Mesothelial cell of epicardium (in vitro differentiated cells): ENCODE data around the gene IQGAP2. TPM values are rescaled to one million over a fixed set of nuclear protein-coding genes. Genes with fewer than 3 reads are reported as not detected.

Source experiments
- DNase-seq, 2 experiments: peaks; one replicate each; pipeline ENCODE4 v3.0.0; 2021; ENCODE audit warnings: low spot score in 2 of 2; ENCODE audit not compliant: unreplicated experiment in 2 of 2
- H3K27ac Mint-ChIP-seq: 2 replicates; pipeline ENCODE4 v1.8.0; 2021; ENCODE audit warnings: mixed read lengths
- H3K27me3 Mint-ChIP-seq: 2 replicates; pipeline ENCODE4 v1.8.0; 2021; ENCODE audit warnings: low read depth, mixed read lengths
- H3K36me3 Mint-ChIP-seq: 2 replicates; pipeline ENCODE4 v1.8.0; 2021; ENCODE audit warnings: mixed read lengths
- H3K4me1 Mint-ChIP-seq: 2 replicates; pipeline ENCODE4 v1.8.0; 2021; ENCODE audit warnings: mixed read lengths
- H3K4me3 Mint-ChIP-seq: 2 replicates; pipeline ENCODE4 v1.8.0; 2021; ENCODE audit warnings: mild to moderate bottlenecking, moderate library complexity, mixed read lengths
- H3K9me3 Mint-ChIP-seq: 2 replicates; pipeline ENCODE4 v1.8.0; 2021; ENCODE audit warnings: mixed read lengths
- total RNA-seq: library from RNA; stranded (reverse); gene quantifications from 3 replicates; pipeline ENCODE4 v1.2.1, GENCODE V29; 2021
- TF ChIP-seq, protein P1 (sequence below): fragments of 200-600 bp; sonication (generic); IDR thresholded peaks from one replicate; pipeline ENCODE4 v1.5.0; 2021; ENCODE audit warnings: antibody characterized with exemption; ENCODE audit not compliant: unreplicated experiment

IQGAP2 gene
- total RNA-seq, 1 donor from 2014 or later: 13.9 TPM

GRCh38 chr5:76664079-76664478 lies 261.0 kb downstream of the IQGAP2 start:
- peaks cover 2% of the 10 kb centered on the region for H3K4me1 Mint-ChIP-seq
- H3K9me3 Mint-ChIP-seq: no peaks in the 10 kb centered on the region
- H3K4me3 Mint-ChIP-seq: no peak overlapping the region
- H3K27ac Mint-ChIP-seq: no peak overlapping the region
- H3K36me3 Mint-ChIP-seq: peaks cover 2% of the 10 kb centered on the region
- TF ChIP-seq, protein P1, sequence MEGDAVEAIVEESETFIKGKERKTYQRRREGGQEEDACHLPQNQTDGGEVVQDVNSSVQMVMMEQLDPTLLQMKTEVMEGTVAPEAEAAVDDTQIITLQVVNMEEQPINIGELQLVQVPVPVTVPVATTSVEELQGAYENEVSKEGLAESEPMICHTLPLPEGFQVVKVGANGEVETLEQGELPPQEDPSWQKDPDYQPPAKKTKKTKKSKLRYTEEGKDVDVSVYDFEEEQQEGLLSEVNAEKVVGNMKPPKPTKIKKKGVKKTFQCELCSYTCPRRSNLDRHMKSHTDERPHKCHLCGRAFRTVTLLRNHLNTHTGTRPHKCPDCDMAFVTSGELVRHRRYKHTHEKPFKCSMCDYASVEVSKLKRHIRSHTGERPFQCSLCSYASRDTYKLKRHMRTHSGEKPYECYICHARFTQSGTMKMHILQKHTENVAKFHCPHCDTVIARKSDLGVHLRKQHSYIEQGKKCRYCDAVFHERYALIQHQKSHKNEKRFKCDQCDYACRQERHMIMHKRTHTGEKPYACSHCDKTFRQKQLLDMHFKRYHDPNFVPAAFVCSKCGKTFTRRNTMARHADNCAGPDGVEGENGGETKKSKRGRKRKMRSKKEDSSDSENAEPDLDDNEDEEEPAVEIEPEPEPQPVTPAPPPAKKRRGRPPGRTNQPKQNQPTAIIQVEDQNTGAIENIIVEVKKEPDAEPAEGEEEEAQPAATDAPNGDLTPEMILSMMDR: no peak
- DNase-seq: no peak
- no peaks in the 10 kb centered on the region for H3K27me3 Mint-ChIP-seq

DNA sequence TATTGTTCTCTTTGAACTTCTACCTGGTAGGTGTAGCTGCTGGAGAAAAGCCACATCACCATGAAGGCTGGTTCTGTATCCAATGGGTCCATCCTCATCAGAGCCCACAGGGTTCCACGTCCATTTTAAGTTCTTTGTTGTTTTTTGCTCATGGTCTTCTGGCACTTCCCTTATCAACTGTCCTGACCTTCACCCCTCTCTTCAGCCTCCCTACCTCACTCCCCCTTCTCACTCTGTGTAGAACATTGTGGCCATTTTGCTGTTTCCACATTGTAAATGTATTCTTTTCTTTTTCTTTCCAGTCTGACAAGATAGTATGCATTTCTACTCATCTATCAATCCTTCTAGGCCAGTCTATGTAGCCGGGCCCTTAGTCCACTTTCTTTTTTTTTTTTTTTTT lies 264.4 kb downstream of the IQGAP2 start:
- no peaks in the 10 kb centered on the region for H3K27me3 Mint-ChIP-seq
- no peak for DNase-seq
- H3K27ac Mint-ChIP-seq: no peak overlapping the region
- TF ChIP-seq, protein P1: no peak
- peaks cover 6% of the 10 kb centered on the region for H3K4me1 Mint-ChIP-seq
- no peak overlapping the region for H3K4me3 Mint-ChIP-seq
- no peaks in the 10 kb centered on the region for H3K9me3 Mint-ChIP-seq
- peaks cover 11% of the 10 kb centered on the region for H3K36me3 Mint-ChIP-seq

DNA sequence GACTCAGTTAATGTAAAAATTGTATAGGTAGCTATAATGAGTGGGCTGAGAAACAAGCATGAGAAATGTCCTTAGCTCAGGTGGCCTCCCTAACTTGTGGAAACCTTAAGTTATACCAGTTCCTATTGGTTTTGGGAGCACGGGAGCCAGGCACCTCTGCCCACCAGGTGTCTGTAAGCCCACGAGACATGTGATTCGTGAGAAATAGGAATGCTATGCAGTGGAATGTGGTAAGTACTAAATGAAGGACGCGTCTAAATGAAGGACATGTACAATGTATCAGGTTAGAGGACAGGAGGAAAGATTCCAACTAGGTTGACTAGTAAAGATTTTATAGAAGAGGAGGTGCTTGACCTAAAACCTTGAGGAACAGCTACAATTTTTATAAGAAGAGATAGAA lies 266.2 kb downstream of the IQGAP2 start:
- Mint-ChIP-seq H3K36me3 (peaks cover 9% of the 10 kb centered on the region), H3K4me3 (no peak overlapping the region), H3K9me3 (no peaks in the 10 kb centered on the region), H3K4me1 (peaks cover 6% of the 10 kb centered on the region), H3K27me3 (no peaks in the 10 kb centered on the region), H3K27ac (no peak overlapping the region)
- DNase-seq: no peak
- TF ChIP-seq, protein P1: no peak

- Mint-ChIP-seq H3K27ac (peak overlapping the region; percentile 66), H3K9me3 (no peaks in the 10 kb centered on the region), H3K4me1 (peaks cover 6% of the 10 kb centered on the region), H3K4me3 (no peak overlapping the region), H3K27me3 (no peaks in the 10 kb centered on the region), H3K36me3 (peaks cover 9% of the 10 kb centered on the region)
- no peak for DNase-seq
- TF ChIP-seq, protein P1: no peak
Observed at GRCh38 chr5:76670508-76670907, 267.4 kb downstream of the IQGAP2 start.

DNA sequence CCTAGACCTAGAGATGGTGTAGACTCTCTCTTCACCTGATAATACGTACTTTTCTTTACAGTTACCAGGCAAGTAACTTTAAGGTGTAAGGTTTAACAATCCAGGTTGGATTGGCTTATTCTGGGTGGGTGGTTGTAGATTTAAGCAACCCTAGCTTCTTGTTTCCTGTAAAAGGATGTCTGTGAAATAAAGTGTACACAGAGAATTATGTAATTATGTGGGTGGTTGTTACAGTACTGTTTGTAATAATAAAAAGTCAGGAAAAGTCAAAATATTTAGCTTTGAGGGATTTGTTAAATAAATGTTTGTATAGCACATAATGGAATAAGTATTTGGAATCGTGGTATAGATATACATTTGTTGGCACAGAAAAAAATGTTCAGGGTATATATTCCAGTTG lies 269.2 kb downstream of the IQGAP2 start:
- H3K36me3 Mint-ChIP-seq: peaks cover 9% of the 10 kb centered on the region
- H3K27me3 Mint-ChIP-seq: no peaks in the 10 kb centered on the region
- no peak overlapping the region for H3K4me3 Mint-ChIP-seq
- DNase-seq: no peak
- H3K9me3 Mint-ChIP-seq: no peaks in the 10 kb centered on the region
- peaks cover 6% of the 10 kb centered on the region for H3K4me1 Mint-ChIP-seq
- TF ChIP-seq, protein P1: no peak
- no peak overlapping the region for H3K27ac Mint-ChIP-seq

- Mint-ChIP-seq H3K9me3 (no peaks in the 10 kb centered on the region), H3K36me3 (peaks cover 9% of the 10 kb centered on the region), H3K4me3 (no peak overlapping the region), H3K27ac (no peak overlapping the region), H3K4me1 (peaks cover 6% of the 10 kb centered on the region), H3K27me3 (no peaks in the 10 kb centered on the region)
- no peak for DNase-seq
- TF ChIP-seq, protein P1: no peak
Observed at GRCh38 chr5:76673125-76673524, 270.0 kb downstream of the IQGAP2 start.
